HCT116 (cell line): ENCODE data around the gene IRGC. TPM values are rescaled to one million over a fixed set of nuclear protein-coding genes. Genes with fewer than 3 reads are reported as not detected.

Experiments used
- ATAC-seq: fragments of 200-7000 bp; cut with Tn5 transposase; 2 replicates; pipeline ENCODE4 v1.9.1; 2020; ENCODE audit warnings: mild to moderate bottlenecking, moderate library complexity
- BruUV-seq: library from RNA; stranded (reverse); fragments of 400-500 nt; replicated peaks from 2 replicates; lab custom pipeline; 2021; lab: Mats Ljungman, UMichigan
- CTCF ChIA-PET: fragments of 300-600 bp; sonication (Branson Sonifier 250); formaldehyde crosslinking; loops from one replicate; lab custom pipeline; 2021; ENCODE audit warnings: antibody characterized with exemption; lab: Charles Lee
- POLR2A ChIA-PET: fragments of 300-600, 350-600 bp; sonication (Branson Sonifier 250); formaldehyde crosslinking; loops from one replicate; lab custom pipeline; 2021; ENCODE audit warnings: antibody characterized with exemption; lab: Charles Lee
- RAD21 ChIA-PET, 2 experiments: fragments of 300-600 bp; sonication (Branson Sonifier 250); formaldehyde crosslinking; loops; one replicate each; lab custom pipeline; 2023; ENCODE audit warnings: low total read pairs in 2 of 2; ENCODE audit not compliant: uncharacterized antibody in 2 of 2, unreplicated experiment in 2 of 2, low non-redundant PET in 1 of 2; lab: Charles Lee
- DNase-seq: peaks from one replicate; pipeline ENCODE4 v3.0.0-alpha.2; 2010; ENCODE audit warnings: low read depth, low spot score
- H2AFZ ChIP-seq: fragments of 200-600 bp; shearing (Covaris generic), sonication (generic); 2 replicates; pipeline ENCODE4 v1.6.1; 2017; ENCODE audit warnings: low read depth, mixed run types, mixed read lengths, antibody characterized with exemption, low read length; ENCODE audit not compliant: poor library complexity, severe bottlenecking
- H3K27ac ChIP-seq: 2 replicates; pipeline ENCODE4 v1.5.1; 2012; ENCODE audit warnings: low read depth, low read length
- H3K27me3 ChIP-seq: fragments of 200-600 bp; sonication (generic); 2 replicates; pipeline ENCODE4 v1.6.1; 2016; ENCODE audit warnings: mixed run types, low read length, mixed read lengths; ENCODE audit not compliant: insufficient read depth
- H3K36me3 ChIP-seq, 2 experiments: fragments of 200-500 bp in 1 of 2; fragments of 200-600 bp in 1 of 2; sonication (Bioruptor generic) in 1 of 2; sonication (generic) in 1 of 2; 2 replicates each; pipeline versions ENCODE4 v1.5.1 to v1.6.1; 2014 to 2016; ENCODE audit warnings: low read length in 2 of 2, inconsistent platforms in 1 of 2, mixed read lengths in 1 of 2, mixed run types in 1 of 2; ENCODE audit not compliant: insufficient read depth in 2 of 2, control insufficient read depth in 1 of 2
- H3K4me1 ChIP-seq, 2 experiments: fragments of 200-600 bp in 1 of 2; sonication (generic) in 1 of 2; 2 replicates each; pipeline versions ENCODE4 v1.5.1 to v1.6.1; 2012 to 2017; ENCODE audit warnings: low read length in 2 of 2, inconsistent platforms in 1 of 2, mild to moderate bottlenecking in 1 of 2, mixed read lengths in 1 of 2, mixed run types in 1 of 2, moderate library complexity in 1 of 2; ENCODE audit not compliant: insufficient read depth in 2 of 2, control insufficient read depth in 1 of 2
- H3K4me2 ChIP-seq: fragments of 200-600 bp; sonication (generic); 2 replicates; pipeline ENCODE4 v1.6.1; 2017; ENCODE audit warnings: mixed run types, low read length, mixed read lengths
- H3K4me3 ChIP-seq, 2 experiments: fragments of 200-600 bp in 1 of 2; sonication (generic) in 1 of 2; replicated peaks in 1 of 2; 2 replicates each; pipeline ENCODE4 v1.5.1; 2011 to 2016; ENCODE audit warnings: low read length in 2 of 2, control low read depth in 1 of 2, low read depth in 1 of 2, mild to moderate bottlenecking in 1 of 2, mixed read lengths in 1 of 2, mixed run types in 1 of 2
- H3K79me2 ChIP-seq: fragments of 200-600 bp; sonication (generic); 2 replicates; pipeline ENCODE4 v1.6.1; 2017; ENCODE audit warnings: mild to moderate bottlenecking, mixed run types, low read length, moderate library complexity, mixed read lengths; ENCODE audit not compliant: insufficient read depth
- H3K9ac ChIP-seq: fragments of 200-600 bp; sonication (generic); 2 replicates; pipeline ENCODE4 v1.6.1; 2016; ENCODE audit warnings: low read length, mixed read lengths
- H3K9me2 ChIP-seq: fragments of 200-600 bp; sonication (generic), shearing (Covaris generic); 2 replicates; pipeline ENCODE4 v1.6.1; 2017; ENCODE audit warnings: mixed run types, mild to moderate bottlenecking, moderate library complexity; ENCODE audit not compliant: insufficient read depth
- H3K9me3 ChIP-seq, 2 experiments: fragments of 200-500 bp in 1 of 2; fragments of 200-600 bp in 1 of 2; sonication (Bioruptor generic) in 1 of 2; sonication (generic) in 1 of 2; 2 replicates each; pipeline ENCODE4 v1.6.1; 2014 to 2017; ENCODE audit warnings: low read length in 2 of 2, mixed read lengths in 2 of 2, inconsistent platforms in 1 of 2, low read depth in 1 of 2, mild to moderate bottlenecking in 1 of 2, mixed run types in 1 of 2, moderate library complexity in 1 of 2; ENCODE audit not compliant: control insufficient read depth in 1 of 2, insufficient read depth in 1 of 2
- H4K20me1 ChIP-seq: fragments of 200-600 bp; sonication (generic), shearing (Covaris generic); 2 replicates; pipeline ENCODE4 v1.6.1; 2017; ENCODE audit warnings: mixed run types, mild to moderate bottlenecking, moderate library complexity; ENCODE audit not compliant: insufficient read depth
- ATF3 ChIP-seq: IDR thresholded peaks from 2 replicates; pipeline ENCODE4 v1.6.1; 2012
- CBX3 ChIP-seq: IDR thresholded peaks from 2 replicates; pipeline ENCODE4 v1.6.1; 2012; ENCODE audit warnings: low read depth
- ELF1 ChIP-seq: IDR thresholded peaks from 2 replicates; pipeline ENCODE4 v1.6.1; 2012; ENCODE audit warnings: low read depth, borderline replicate concordance
- EZH2 ChIP-seq: fragments of 200-600 bp; sonication (generic); IDR thresholded peaks from 2 replicates; pipeline ENCODE4 v1.6.1; 2017; ENCODE audit warnings: antibody characterized with exemption, mixed run types
- EZH2phosphoT487 ChIP-seq: fragments of 200-600 bp; IDR thresholded peaks from 2 replicates; pipeline ENCODE4 v1.6.1; 2018; ENCODE audit warnings: antibody characterized with exemption, borderline replicate concordance
- FOSL1 ChIP-seq: IDR thresholded peaks from 2 replicates; pipeline ENCODE4 v1.6.1; 2012; ENCODE audit warnings: low read depth
- JUND ChIP-seq: IDR thresholded peaks from 2 replicates; pipeline ENCODE4 v1.6.1; 2012
- MAX ChIP-seq: IDR thresholded peaks from 2 replicates; pipeline ENCODE4 v1.6.1; 2012
- POLR2A ChIP-seq: IDR thresholded peaks from 2 replicates; pipeline ENCODE4 v1.7.0; 2011; ENCODE audit warnings: borderline replicate concordance; ENCODE audit not compliant: insufficient read depth, insufficient read length; ENCODE audit errors: extremely low read depth
- POLR2AphosphoS5 ChIP-seq: IDR thresholded peaks from 2 replicates; pipeline ENCODE4 v1.6.1; 2011; ENCODE audit warnings: mild to moderate bottlenecking, low read depth, low read length, moderate library complexity
- RAD21 ChIP-seq: IDR thresholded peaks from 2 replicates; pipeline ENCODE4 v1.6.1; 2012; ENCODE audit warnings: low read depth, mild to moderate bottlenecking
- REST ChIP-seq: IDR thresholded peaks from 2 replicates; pipeline ENCODE4 v1.6.1; 2012; ENCODE audit warnings: low read depth
- SIN3A ChIP-seq: IDR thresholded peaks from 2 replicates; pipeline ENCODE4 v1.6.1; 2012; ENCODE audit warnings: low read depth
- SP1 ChIP-seq: IDR thresholded peaks from 2 replicates; pipeline ENCODE4 v1.6.1; 2012; ENCODE audit warnings: low read depth
- TCF7L2 ChIP-seq: IDR thresholded peaks from 2 replicates; pipeline ENCODE4 v1.7.0; 2011; ENCODE audit warnings: borderline replicate concordance, inconsistent platforms; ENCODE audit not compliant: insufficient read depth, insufficient read length; ENCODE audit errors: extremely low read depth
- ZFX ChIP-seq: fragments of 450-650 bp; IDR thresholded peaks from 2 replicates; pipeline ENCODE4 v1.6.1; 2017
- ZNF274 ChIP-seq: fragments of 200-500 bp; sonication (Bioruptor generic); IDR thresholded peaks from 2 replicates; pipeline ENCODE4 v1.6.1; 2014; ENCODE audit warnings: mild to moderate bottlenecking, low read depth, low read length, inconsistent platforms
- intact Hi-C: fragments of 100-400 bp; cut with micrococcal nuclease; formaldehyde crosslinking; loops from 2 replicates; pipeline ENCODE4 v1.10.0; 2022
- total RNA-seq: library from RNA; stranded (reverse); gene quantifications from one replicate; pipeline ENCODE4 v1.2.1, GENCODE V29; 2021; ENCODE audit not compliant: unreplicated experiment
- TF ChIP-seq, protein P1 (sequence below), 3 experiments: fragments of 200-600 bp in 1 of 3; sonication (generic) in 1 of 3; IDR thresholded peaks in 2 of 3; conservative IDR thresholded peaks in 1 of 3; 2 replicates each; pipeline ENCODE4 v1.5.1; 2012 to 2017; ENCODE audit warnings: low read depth in 2 of 3, low read length in 2 of 3, antibody characterized with exemption in 1 of 3, borderline replicate concordance in 1 of 3, control low read depth in 1 of 3, mild to moderate bottlenecking in 1 of 3, mixed read lengths in 1 of 3, mixed run types in 1 of 3, moderate library complexity in 1 of 3; ENCODE audit not compliant: insufficient read depth in 1 of 3

The IRGC gene
- total RNA-seq, 1 experiment from 2014 or later = not detected

DNA sequence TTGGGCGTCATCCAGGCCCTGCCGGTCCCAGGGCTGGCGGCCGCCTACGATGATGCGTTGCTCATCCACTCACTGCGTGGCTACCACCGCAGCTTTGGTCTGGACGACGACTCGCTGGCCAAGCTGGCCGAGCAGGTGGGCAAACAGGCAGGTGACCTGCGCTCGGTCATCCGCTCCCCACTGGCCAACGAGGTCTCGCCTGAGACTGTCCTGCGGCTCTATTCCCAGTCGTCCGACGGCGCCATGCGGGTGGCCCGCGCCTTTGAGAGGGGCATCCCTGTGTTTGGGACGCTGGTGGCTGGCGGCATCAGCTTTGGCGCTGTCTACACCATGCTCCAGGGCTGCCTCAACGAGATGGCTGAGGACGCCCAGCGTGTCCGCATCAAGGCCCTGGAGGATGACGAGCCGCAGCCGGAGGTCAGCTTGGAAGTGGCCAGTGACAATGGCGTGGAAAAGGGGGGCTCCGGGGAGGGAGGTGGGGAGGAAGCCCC is 3.5 kb downstream of the IRGC start:
- Histone ChIP-seq H3K4me1 (peaks cover 4 to 11% of the 10 kb centered on the region in 2 experiments; a peak in 3 of 4 replicates), H3K79me2 (no peaks in the 10 kb centered on the region), H3K9ac (no peak overlapping the region), H3K27me3 (no peaks in the 10 kb centered on the region), H3K36me3 (no peaks in the 10 kb centered on the region), H3K4me2 (no peak overlapping the region), H4K20me1 (no peaks in the 10 kb centered on the region), H3K4me3 (no peak overlapping the region)
- intact Hi-C loops = no loop called here
- CTCF ChIA-PET = no interaction called here
- no peak for ATAC-seq
- no peak for TF ChIP-seq POLR2A
- no peak for TF ChIP-seq REST
- no peak for TF ChIP-seq CBX3
- no peak for TF ChIP-seq RAD21
- no peak for TF ChIP-seq FOSL1
- TF ChIP-seq SP1 = no peak
- TF ChIP-seq EZH2 = no peak
- TF ChIP-seq SIN3A = no peak
- no peak for TF ChIP-seq TCF7L2
- TF ChIP-seq ATF3 = no peak
- no peak for TF ChIP-seq MAX
- TF ChIP-seq, protein P1, sequence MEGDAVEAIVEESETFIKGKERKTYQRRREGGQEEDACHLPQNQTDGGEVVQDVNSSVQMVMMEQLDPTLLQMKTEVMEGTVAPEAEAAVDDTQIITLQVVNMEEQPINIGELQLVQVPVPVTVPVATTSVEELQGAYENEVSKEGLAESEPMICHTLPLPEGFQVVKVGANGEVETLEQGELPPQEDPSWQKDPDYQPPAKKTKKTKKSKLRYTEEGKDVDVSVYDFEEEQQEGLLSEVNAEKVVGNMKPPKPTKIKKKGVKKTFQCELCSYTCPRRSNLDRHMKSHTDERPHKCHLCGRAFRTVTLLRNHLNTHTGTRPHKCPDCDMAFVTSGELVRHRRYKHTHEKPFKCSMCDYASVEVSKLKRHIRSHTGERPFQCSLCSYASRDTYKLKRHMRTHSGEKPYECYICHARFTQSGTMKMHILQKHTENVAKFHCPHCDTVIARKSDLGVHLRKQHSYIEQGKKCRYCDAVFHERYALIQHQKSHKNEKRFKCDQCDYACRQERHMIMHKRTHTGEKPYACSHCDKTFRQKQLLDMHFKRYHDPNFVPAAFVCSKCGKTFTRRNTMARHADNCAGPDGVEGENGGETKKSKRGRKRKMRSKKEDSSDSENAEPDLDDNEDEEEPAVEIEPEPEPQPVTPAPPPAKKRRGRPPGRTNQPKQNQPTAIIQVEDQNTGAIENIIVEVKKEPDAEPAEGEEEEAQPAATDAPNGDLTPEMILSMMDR (IDR thresholded peaks at IDR 0.05 in 2 of 3, conservative IDR thresholded peaks at IDR 0.05 in 1 of 3; ENCODE audit: borderline replicate concordance in 1 of 3, insufficient read depth in 1 of 3, low read depth in 2 of 3, low read length in 2 of 3) = no peak
- no peak for TF ChIP-seq POLR2AphosphoS5
- no peak for TF ChIP-seq ELF1
- TF ChIP-seq EZH2phosphoT487 = no peak
- TF ChIP-seq ZNF274 = no peak
- no peak for TF ChIP-seq JUND
- no peak for TF ChIP-seq ZFX
- TF ChIP-seq, all 23 proteins: peak for 0
- ChIA-PET POLR2A (no interaction called here), RAD21 (no interaction called here)
- H3K9me2 ChIP-seq = no peaks in the 10 kb centered on the region
- no peaks in the 10 kb centered on the region for H3K9me3 ChIP-seq
- H3K27ac ChIP-seq = no peak overlapping the region; the same call in 1 of the 2 replicates
- DNase-seq = no peak
- no TSS peak for BruUV-seq
- H2AFZ ChIP-seq = no peak overlapping the region
